HG03469 (cell line): Measurements from ENCODE around the gene ARID1B.

Experiments used
- ATAC-seq: cut with Tn5 transposase; IDR thresholded peaks from one replicate; pipeline ENCODE4 v1.9.1; 2021; ENCODE audit warnings: mild to moderate bottlenecking, moderate library complexity, moderate number of reproducible peaks; ENCODE audit not compliant: unreplicated experiment

ARID1B gene

GRCh38 chr6:156849806-156850205 is 72.6 kb downstream of the ARID1B start:
- no peak for ATAC-seq

- ATAC-seq = no peak
These were observed 73.2 kb downstream of the ARID1B start for GRCh38 chr6:156850353-156850752.

- ATAC-seq = no peak
These were observed 74.3 kb downstream of the ARID1B start for GRCh38 chr6:156851454-156851921.

- ATAC-seq = peak; percentile 43
These were observed 75.1 kb downstream of the ARID1B start for GRCh38 chr6:156852147-156852857.

GRCh38 chr6:156852858-156853216 is 75.7 kb downstream of the ARID1B start:
- no peak for ATAC-seq

- ATAC-seq = no peak
These were observed 76.6 kb downstream of the ARID1B start for GRCh38 chr6:156853733-156854132.

GRCh38 chr6:156854466-156855161 is 77.4 kb downstream of the ARID1B start:
- ATAC-seq = no peak

GRCh38 chr6:156857573-156857972 is 80.4 kb downstream of the ARID1B start:
- no peak for ATAC-seq

GRCh38 chr6:156859686-156860085 is 82.5 kb downstream of the ARID1B start:
- no peak for ATAC-seq

GRCh38 chr6:156862711-156863110 is 85.5 kb downstream of the ARID1B start:
- ATAC-seq = no peak

GRCh38 chr6:156863504-156863903 is 86.3 kb downstream of the ARID1B start:
- ATAC-seq = no peak

GRCh38 chr6:156864557-156864956 is 87.4 kb downstream of the ARID1B start:
- ATAC-seq = no peak

- no peak for ATAC-seq
These were observed 87.9 kb downstream of the ARID1B start for GRCh38 chr6:156865019-156865629.

GRCh38 chr6:156866220-156867015 is 89.2 kb downstream of the ARID1B start:
- ATAC-seq = peak; percentile 49

GRCh38 chr6:156867121-156867520 is 89.9 kb downstream of the ARID1B start:
- ATAC-seq = no peak

GRCh38 chr6:156868385-156868784 is 91.2 kb downstream of the ARID1B start:
- ATAC-seq = no peak

- no peak for ATAC-seq
These were observed 92.8 kb downstream of the ARID1B start for GRCh38 chr6:156869980-156870398.

- no peak for ATAC-seq
These were observed 93.9 kb downstream of the ARID1B start for GRCh38 chr6:156870924-156871539.

- no peak for ATAC-seq
These were observed 95.7 kb downstream of the ARID1B start for GRCh38 chr6:156872903-156873302.

- no peak for ATAC-seq
These were observed 96.6 kb downstream of the ARID1B start for GRCh38 chr6:156873654-156874380.
